Measurements from ENCODE around the gene EML5.
A peak's percentile ranks its signal among the peaks of the same experiment; 100 is the strongest.

The EML5 gene

DNA sequence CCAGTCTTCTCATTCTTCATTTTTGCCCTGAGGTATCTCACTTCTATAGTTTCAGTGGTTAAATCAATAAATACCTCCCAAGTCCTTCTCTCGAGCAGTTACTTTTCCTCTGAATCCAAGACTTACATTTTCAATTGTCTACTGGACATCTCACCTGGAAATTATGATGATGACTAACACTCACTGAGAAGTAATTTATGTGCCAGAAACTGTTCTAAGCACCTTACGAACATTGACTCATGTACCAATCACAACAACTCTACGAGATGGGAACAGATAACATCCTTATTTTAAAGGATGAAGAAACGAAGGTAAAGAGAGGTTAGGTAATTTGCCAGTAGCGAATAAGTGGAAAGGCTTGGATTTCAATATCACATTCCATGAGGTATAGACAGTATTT, 94.1 kb downstream of the EML5 start:
- DNase-seq = no peak

DNA sequence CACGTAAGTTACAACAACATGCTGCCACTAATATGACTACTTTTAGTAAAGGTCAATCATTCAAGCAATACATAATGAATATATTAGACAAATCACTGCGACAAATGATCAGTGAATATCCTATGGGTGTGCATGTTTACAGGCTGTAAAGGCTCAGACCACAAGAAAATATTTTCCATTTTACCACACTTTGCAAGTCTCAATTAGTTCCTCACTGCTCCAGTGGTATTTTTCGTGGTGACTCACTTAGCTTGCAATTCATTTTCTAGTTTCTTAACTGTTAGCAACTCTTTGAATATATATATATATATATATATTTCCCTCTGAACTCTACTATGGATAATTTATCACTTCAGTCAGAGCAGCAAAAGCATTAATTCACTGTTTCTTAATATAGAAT, 96.9 kb downstream of the EML5 start:
- DNase-seq = no peak

DNA sequence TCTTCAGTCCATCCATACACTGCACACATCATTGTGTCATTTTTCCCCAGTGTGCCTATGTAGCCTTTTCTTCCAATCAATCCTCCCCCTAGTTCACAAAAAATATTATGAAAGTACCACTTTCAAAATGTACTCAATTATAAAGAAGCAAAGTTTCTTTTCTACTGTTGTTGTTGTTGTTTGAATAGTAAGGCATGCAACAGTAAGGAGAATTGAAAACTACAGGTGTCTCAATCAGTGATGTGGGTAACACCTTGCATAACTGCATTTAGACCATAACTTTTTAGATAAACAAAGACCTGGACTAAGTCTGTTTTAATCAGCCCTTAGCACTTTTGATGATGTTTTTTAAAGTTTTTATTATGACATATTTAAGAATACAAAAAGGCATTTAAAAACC, 104.4 kb downstream of the EML5 start:
- DNase-seq = no peak

DNA sequence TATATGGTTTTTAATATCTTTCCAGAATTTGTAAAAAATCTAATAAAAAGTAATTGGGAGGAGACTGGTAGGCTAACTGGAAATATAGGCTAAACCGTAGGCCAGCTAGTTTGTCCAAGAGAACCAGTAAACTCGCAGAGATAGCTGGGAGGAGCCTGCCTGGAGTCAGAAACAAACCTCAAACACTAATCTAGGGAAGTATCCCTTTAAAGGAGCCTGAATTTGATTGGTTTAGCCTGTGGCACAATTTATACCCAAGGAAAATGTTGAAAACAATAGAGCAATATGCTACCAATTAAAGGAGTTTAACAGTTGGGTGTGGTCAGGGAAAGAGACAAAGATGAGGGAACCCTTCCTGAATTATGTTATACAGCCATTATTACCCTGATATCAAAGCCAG, 109.6 kb downstream of the EML5 start:
- no peak for DNase-seq

DNA sequence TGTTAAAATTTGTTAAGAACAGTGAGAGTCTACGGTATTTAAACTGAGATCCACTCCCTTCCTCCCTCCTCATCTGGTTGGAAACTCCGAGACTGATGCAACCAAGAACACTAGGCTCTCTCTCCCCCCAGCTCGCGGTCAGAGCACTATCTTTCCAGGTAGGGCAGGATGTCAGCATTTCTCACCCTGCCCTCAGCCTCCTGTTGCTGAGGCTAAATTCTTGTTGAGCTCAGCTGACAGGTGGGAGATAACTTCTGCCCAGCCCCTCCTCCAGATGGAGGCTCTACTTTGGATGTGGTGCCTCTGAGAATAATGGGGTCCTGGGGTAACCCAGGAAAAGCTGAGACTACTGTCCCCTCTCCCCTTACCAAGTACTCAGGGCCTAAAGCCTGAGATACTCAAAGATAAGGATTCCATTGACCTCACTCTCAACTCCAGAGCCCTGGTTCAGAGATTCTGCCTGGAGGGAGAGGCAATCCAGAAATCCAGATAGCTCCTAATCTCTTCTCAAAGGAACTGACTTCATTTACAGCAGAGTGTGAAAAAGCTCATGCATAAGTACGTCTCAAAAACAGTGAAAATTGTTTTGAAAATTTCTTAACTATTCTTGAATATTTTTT, 110.1 kb downstream of the EML5 start:
- DNase-seq = no peak

DNA sequence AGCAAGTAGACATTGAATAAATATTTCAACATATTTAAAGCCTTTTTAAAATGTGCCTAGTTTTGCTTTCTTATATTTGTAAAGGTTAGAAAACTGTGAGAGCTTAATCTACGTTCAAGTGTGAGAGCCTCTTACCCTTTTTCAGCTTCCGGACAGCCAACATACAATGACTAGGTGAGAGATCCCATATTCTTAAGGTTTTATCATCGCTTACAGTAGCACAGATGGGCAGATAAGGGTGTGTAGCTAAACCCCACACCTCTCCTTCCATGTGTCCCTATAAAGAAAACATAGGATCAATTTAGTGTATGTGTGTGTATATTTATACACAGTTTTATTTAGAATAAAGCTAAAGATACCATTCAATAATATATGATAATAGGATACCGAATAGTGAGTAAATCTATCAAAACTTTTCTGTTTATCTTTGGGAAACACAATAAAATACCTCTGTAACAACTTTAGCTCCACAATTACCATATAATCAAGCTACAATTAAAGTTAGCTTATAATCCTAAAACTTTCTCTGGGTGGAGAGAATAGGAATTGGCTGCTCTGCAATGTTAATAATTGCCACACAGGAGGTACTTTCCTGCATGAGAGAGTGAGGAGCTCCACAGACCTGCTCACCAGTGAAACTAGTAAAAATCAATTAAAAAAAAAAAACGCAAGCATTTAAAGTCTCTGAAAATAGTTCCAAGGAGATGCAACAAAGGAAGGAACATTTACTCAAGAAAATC, 110.8 kb downstream of the EML5 start:
- no peak for DNase-seq

DNA sequence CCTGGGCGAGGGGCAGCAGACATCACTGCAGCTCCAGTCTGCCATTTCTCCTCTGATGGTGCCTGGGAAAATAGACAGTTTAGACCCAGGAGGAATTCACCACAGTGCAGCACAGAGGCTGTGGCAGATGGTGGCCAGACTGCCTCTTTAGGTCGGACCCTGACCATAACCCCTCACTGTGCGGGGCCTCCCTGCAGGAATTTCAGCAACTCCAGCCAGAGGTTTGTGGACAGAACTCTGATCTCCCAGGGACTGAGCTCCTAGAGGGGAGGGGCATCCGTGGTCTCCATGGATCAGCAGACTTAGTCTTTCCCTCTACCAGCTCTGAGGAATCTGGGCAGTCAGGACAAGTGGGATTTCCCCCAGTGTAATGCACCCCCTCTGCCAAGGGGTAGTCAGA, 123.4 kb downstream of the EML5 start:
- DNase-seq = no peak

DNA sequence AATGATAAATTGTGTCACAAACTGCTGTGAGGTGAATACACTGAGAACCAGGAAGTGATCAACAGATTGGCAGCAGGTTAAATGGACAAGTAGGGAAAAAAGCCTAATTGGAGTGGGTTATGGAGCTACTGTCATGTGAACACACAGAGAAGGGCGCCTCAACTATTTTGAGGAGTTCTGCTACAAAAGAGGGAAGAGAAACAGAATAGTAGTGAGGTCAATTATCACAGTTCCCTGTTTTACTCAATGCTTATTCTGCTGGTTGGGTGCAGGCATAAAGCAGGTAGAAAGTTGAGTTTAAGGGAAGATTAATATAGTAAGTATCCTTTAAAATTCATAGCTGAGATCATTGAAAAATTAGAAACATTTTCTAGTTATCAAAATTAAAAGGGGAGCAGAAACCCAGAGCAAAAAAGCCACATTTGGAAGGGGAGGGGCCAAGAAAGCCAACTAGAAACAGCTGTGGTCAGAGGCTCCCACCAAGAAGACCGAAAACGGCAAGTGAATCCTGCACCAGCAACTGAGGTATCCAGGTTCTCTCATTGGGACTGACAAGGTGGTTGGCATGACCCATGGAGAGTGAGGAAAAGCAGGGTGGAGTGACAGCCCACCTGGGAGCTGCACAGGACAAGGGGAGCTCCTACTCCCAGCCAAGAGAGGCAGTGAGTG, 124.2 kb downstream of the EML5 start:
- DNase-seq = no peak

DNA sequence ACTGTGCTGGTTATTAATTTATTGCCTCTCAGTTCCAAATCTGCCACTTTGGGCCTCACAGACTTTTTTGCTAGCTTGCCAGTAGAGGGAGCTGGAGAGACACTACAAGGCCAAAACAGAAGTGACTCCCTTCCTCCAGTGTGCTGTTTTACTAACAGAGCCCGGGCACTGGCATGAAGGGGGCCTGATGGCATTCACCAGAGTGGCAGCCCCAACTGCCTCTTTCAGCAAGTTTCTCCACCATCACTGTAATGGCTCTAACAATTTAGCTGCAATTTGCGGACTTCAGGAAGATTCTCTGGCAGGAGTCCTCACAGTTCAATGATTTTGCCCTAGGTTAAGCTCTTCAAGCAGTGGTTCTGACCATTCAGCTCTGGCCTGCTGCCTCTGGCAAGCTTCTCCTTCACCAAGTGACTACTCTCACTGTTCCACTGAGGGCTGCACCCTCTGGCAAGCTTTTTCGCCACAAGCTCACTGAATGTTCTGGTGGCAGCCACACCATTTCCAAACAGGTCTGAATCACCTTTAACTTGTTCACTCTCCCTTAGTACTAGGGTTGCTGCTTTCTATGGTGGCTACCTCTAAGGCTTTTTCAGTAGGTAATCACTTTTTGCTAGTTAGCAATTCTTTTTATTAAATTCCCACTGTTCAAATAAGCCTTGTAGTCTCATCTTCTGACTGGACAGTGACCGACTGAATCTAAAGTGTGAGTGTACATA, 125.0 kb downstream of the EML5 start:
- DNase-seq = peak; percentile 31

DNA sequence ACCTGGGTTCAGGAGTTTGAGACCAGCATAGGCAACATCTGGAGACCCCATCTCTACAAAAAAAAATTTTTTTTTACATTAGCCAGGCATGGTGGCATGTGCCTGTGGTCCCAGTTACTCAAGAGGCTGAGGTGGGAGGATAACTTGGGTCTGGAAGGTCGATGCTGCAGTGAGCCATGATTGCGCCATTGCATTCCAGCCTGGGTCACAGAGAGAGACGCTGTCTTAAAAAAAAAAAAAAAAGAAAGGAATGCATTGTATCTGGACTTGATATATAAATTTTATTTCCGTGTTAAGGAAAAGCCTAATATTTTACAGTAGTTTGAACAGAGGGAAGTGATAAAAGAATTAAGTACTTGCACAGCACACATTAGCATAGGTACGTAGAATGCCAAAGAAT, 132.7 kb downstream of the EML5 start:
- no peak for DNase-seq

DNA sequence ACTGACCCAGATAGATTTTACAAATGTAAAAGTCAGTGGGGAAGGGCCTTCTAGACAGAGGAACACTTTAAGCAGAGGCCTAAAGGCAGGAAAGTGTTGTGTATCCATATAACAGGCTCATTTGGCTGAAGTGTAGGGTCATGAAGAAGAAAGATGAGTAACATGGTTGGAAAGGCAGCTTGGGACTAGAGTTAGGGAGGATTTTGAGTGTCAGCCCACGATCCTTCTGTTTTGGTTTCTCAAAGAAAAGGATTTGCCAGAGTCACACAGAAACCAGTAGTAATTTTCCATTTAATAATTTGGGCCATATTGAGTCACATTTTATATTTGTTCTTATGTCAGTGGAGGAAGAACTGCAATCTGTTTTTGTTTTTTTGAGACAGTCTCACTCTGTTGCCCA, 153.5 kb downstream of the EML5 start:
- DNase-seq = no peak

DNA sequence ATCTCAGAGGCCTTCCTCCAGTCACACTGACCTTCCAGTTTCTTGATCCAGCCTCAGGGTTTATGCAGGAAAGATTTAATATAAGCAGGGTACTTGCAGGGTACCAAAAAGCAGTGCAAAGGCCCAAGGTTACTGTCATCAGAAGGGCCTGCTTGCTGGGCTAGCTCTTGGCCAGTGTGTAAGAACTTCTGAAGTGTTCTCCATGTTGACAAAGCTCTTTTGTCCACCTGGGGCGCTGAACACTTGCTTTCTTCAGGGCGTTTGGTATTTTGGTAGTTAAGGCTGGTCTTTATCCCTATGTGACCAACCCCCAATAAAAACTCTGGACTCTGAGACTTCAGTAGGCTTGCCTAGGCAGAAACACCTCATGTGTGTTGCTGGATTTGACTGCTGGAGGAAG, 160.2 kb downstream of the EML5 start:
- DNase-seq = no peak

DNA sequence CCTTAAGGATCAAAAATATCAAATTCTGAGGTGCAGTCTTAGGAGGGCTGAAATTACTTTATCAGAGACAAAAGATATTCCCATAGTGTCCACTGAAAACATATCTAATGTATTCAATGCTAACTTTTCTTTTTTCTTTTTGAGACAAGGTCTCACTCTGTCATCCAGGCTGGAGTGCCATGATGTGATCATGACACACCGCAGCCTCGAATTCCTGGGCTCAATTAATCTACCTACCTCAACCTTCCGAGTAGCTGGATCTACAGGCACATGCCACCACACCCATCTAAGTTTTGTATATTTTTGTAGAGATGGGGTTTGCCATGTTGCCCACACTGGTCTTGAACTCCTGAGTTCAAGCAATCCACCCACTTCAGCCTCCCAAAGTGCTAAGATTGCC, 161.7 kb downstream of the EML5 start:
- DNase-seq = no peak

DNA sequence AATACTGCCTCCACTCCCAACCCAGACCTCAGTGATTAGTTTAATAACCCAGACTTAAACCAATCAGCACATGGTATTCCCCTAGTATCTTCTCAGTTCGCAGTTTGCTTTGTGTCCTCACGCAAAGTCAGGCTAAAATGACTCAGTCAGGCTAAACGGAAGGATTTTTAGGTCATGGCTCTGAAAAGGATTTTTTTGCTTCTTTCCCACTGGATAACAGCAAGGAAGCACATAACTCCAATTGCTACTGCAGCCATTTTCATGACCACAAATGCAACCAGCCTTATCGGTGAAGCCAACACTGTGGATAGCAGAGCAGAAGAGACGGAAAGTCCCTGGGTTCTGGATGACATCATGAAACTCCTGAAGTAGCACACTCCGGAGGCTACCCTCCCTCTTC, 162.2 kb downstream of the EML5 start:
- DNase-seq = no peak

DNA sequence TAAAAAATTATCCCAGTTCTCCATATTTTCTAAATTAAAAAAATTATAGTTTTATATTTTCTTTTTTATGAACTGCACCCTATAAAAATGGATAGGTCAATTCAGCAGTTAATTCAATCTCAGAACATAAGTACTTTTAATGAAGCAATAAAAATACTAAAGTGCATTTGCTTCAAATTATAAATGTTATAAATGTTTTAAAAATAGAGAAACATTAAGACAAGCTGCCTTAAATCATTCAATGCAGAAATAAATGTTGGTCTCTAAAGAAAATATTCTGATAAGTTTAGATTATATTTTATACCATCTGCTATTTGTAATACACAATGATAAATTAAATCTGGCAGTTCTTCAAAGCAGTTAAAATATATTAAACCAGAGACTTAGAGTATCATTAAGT, 164.3 kb downstream of the EML5 start:
- DNase-seq = no peak

DNA sequence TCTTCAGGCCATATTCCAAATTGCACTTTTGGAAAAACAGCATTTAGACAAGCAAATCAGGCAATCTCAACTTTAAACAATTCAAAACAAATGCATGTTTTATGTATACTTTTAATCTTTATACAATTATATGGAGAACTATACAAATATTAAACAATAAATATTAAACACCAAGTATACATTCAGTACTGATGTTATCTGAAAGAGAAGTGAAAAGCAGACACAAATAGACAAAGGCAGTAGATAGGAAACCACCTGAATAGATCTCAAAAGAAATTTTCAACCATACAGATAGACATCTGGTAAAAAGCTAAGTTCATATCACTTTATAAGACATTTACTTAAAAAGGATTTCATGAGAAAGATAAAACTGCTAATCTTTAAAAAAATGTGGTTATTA, 164.7 kb downstream of the EML5 start:
- no peak for DNase-seq

DNA sequence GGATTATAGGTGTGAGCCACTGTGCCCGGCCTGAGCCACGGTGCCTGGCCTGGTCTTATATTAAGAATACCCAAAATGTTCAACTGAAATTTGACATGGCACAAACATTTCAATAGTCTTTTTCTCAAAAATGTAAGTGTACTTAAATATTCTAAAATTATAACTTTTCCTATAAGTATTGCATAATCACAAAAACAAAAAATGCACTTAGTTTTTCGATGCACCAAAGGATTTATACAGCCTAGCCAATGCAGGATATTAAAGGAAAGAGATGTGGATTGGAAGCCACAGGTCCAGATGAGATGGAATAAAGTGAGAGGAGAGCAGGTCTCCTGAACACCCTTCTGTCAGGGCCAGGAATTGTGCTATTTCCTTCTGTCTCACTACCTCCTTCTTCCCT, 167.1 kb downstream of the EML5 start:
- no peak for DNase-seq

DNA sequence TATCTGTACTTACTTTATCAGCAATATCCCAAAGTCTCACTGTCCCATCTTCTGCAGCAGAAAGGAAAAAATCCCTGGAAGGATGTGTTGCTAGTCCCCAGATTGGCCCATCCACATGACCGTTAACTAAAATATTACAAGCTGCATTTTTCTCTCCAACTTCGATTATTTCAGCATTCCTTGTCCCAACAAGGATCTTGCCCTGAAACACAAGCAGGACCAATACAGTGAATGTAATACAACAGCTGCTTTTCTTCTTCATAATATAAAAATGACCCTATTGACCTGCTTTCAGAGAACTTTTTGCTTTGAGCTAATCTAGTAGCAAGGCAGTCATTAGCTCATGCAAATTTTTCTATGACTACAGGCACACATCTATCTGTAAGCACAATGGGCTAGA, 171.7 kb downstream of the EML5 start:
- no peak for DNase-seq

DNA sequence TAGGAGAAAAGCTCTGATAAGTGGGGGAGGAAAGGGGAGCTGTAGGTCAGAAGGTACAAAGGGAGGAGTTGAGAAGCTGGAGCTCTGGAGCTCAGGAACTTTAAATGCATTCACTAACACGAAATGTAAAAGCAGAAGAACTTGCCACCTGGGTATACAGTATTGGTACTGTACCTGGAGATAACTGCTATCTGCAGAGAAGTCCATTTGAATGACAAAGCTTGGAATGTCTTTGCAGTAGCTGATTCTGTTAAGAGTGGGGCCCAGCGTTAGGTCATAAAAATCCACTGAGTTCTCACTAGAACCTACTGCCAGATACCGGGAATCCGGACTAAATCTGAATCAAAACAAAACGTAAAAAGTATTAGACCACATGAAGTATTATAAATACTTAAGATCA, 174.3 kb downstream of the EML5 start:
- DNase-seq = no peak

DNA sequence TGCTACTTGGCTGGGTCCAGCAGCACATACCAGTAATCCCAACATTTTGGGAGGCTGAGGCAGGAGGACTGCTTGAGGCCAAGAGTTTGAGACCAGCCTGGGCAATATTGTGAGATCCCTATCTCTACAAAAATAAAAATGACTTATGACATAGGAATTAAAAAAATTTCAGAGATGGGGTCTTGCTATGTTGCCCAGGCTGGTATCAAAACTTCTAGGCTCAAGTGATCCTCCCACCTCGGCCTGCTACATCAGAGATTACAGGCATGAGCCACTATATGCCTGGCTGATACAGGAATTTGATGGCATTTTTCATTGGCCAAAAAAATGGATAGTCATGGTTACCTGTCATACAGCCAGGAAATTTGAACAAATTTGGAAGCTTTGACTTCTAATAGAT, 175.3 kb downstream of the EML5 start:
- DNase-seq = no peak

DNA sequence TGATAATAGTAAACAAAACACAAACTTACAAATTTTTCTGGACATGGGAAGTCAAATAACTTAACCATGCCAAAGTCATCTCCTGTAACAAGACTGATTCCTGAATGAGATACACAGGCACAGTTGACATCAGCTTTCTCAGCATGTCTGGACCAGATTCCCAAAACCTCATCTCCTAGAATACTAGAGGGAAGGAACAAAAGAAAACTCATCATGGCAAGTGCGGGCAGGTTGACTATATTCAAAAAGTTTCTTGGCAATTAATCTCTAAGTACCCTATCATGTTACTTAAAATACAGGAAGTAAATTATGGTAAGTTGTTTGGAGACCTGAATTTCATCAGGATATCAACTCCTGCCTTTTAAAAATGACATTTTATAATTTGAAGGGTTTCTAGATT, 176.1 kb downstream of the EML5 start:
- no peak for DNase-seq

DNA sequence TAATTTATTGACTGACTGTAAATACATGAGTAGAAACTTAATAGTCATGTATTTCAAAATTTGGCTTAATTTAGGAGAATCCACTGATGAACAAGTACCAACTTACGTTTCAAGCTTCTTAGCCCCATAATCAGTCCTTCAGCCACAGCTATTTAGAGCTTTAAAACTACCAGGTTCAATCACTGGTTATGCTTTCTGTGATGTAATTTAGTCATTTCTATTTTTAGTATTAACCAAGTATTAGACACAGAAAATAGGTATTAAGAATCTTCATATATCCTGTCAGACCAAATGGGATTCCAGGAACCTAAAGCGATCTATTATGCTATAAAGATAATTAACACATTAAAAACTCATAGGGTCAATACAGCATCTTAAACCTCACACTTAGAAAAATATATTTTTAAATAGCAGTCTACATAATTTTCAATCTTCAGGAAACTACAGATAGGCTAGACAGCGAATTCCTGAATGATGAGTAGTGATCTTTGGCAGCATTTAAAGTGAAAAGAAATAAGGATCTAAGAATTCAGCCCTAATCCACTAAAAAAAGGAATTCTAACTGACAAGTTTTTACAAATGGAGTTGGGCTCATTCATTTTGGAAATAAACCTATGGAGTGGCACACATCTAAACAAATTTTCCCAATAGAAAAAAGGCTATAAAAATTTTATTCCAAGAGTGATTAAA, 178.4 kb downstream of the EML5 start:
- no peak for DNase-seq

DNA sequence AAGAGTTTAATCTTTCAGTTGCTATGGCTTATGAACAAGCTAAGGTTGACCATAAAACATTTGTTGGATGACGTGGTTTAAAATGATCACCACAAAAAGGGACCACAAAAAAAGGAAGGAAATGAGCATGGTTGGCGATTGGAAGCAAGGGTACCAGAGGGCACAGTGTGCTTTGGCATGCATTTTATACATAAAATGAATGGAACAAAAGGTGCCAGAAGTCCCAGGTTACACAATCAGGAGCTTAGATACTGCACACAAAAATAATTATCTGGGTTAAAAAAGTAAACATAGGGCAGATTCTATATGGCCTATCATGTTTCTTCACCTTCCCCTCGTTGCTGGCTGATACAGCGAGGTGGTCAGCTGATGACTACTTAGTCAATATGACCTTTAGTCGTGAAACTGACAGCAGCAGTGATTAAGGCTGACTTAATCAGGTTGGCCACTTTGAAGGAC, 179.2 kb downstream of the EML5 start:
- DNase-seq = no peak

Measured in NCI-H1436 treated with DMSO at 0.1 percent for 48 hours (cell line).